Measurements from ENCODE around the gene HOXA13. TPM values are rescaled to one million over a fixed set of nuclear protein-coding genes. Genes with fewer than 3 reads are reported as not detected.

The HOXA13 gene
- total and polyA plus RNA-seq, 2 experiments from 2014 or later: not detected

DNA sequence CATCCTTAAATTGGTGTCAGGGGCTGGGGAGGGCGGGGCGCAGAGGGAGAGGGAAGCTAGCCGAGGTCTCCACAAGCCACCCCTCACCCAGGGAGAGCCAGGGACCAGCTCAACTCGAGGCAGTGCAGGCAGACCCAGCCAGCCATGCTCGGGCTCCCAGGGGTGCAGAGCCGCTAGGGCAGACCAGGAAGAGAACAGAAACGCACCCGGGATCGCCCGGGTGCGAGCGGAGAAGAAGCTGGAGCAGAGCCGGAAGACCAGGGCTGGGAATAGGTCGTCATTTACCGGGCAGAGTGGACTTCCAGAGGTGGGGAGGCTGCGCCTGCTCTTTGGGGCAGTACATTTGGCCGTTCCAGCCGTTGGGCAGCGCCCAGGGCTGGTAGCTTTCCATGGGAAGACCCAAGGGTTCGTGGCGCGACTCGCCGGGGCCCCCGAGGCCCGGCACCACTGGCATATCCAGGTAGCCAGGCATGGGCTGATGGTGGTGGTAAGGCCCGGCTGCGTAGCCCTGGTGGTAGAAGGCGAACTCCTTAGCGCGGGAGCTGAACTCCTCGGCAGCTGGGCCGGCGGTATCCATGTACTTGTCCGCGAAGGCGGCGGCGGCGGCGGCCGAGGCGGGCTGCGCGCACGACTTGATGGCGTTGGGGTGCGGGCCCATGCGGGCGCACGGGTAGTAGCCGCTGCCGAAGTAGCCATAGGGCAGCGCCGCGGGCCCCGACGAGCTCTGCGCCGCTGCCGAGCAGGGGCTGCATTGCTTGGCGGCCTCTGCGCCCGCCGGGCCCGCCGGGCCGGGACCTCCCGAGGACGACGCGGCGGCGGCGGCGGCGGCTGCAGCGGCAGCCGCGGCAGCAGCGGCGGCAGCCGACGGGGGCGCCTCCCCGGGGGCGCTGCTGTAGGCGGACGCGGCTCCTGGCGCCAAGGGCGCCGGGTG is 755 bp downstream of the HOXA13 start:
- peak; percentile 42 for ATAC-seq
- H3K4me2 ChIP-seq: peak overlapping the region; percentile 64
- H3K9me2 ChIP-seq (ENCODE audit: insufficient read depth): no peaks in the 10 kb centered on the region
- H3F3A ChIP-seq (replicated peaks; ENCODE audit: low read depth): peaks cover 35% of the 10 kb centered on the region
- Mint-ChIP-seq H3K36me3 (ENCODE audit: low read depth) (no peaks in the 10 kb centered on the region), H3K4me3 (peak overlapping the region; percentile 56; the same call in 2 of the 3 replicates), H3K9me3 (no peaks in the 10 kb centered on the region; the same call in 2 of the 3 replicates), H3K27me3 (ENCODE audit: insufficient read depth, low read depth, poor library complexity) (peaks cover 92% of the 10 kb centered on the region), H3K27ac (no peak overlapping the region), H3K4me1 (peaks cover 15% of the 10 kb centered on the region)
- H2AFZ ChIP-seq: 0 out of 2 replicates have a peak overlapping the region, but pooled peaks have one; percentile 56
- H3K27me3 ChIP-seq (ENCODE audit: insufficient read depth): peaks cover 98% of the 10 kb centered on the region
- DNase-seq (ENCODE audit: low spot score): peak; percentile 70
- H3K36me3 ChIP-seq (ENCODE audit: insufficient read depth): no peaks in the 10 kb centered on the region
- H3K4me3 ChIP-seq: peak overlapping the region; percentile 46
- no peak overlapping the region for H3K27ac ChIP-seq (ENCODE audit: low read depth)
- no peaks in the 10 kb centered on the region for H3K79me2 ChIP-seq (replicated peaks; ENCODE audit: insufficient read depth)
- H4K20me1 ChIP-seq (replicated peaks; ENCODE audit: insufficient read depth): peaks cover 44% of the 10 kb centered on the region
- H3K4me1 ChIP-seq (ENCODE audit: insufficient read depth): peaks cover 15% of the 10 kb centered on the region; the same call in 1 of the 2 replicates
- TF ChIP-seq NANOG (IDR thresholded peaks at IDR 0.05; ENCODE audit: borderline replicate concordance): no peak
- peak; percentile 98 for TF ChIP-seq EZH2 (IDR thresholded peaks at IDR 0.05; ENCODE audit: low read depth, unreplicated experiment)
- no peak for TF ChIP-seq CREB1 (CRISPR knock-in tag; IDR thresholded peaks at IDR 0.05; ENCODE audit: low read depth)
- TF ChIP-seq, protein P1, sequence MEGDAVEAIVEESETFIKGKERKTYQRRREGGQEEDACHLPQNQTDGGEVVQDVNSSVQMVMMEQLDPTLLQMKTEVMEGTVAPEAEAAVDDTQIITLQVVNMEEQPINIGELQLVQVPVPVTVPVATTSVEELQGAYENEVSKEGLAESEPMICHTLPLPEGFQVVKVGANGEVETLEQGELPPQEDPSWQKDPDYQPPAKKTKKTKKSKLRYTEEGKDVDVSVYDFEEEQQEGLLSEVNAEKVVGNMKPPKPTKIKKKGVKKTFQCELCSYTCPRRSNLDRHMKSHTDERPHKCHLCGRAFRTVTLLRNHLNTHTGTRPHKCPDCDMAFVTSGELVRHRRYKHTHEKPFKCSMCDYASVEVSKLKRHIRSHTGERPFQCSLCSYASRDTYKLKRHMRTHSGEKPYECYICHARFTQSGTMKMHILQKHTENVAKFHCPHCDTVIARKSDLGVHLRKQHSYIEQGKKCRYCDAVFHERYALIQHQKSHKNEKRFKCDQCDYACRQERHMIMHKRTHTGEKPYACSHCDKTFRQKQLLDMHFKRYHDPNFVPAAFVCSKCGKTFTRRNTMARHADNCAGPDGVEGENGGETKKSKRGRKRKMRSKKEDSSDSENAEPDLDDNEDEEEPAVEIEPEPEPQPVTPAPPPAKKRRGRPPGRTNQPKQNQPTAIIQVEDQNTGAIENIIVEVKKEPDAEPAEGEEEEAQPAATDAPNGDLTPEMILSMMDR (conservative IDR thresholded peaks at IDR 0.05; ENCODE audit: low read depth in 2 of 2): no peak
- TF ChIP-seq EZH2phosphoT487 (IDR thresholded peaks at IDR 0.05; ENCODE audit: unreplicated experiment): peak; percentile 100

DNA sequence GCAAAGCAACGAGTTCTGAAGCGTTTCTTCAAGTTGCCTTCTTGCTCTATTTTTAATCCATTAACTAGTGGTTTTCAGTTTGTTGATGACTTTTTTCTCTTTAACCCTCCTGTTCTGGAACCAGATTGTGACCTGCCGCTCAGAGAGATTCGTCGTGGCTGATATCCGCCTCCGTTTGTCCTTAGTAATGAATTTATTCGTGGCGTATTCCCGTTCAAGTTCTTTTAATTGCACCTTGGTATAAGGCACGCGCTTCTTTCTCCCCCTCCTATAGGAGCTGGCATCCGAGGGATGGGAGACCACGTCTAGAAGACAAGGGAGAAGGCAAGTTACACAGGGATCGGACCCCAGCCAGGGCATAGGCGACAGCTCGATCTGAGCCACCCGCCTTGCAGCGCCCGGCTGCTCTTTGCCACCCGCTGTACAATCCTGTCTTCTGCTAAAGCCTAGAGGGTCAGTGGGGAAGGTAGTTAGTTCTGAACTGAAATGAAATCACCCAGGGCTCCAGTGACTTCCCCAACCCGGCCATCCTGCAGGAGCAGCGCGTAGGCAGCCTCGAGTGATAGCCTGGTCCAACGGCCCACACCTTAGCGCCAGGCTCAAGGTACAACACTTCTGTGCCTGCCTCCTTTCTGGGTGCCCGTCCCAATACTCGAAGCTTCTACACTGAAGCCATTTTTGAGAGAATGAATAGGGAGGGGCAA is 1.6 kb downstream of the HOXA13 start:
- no peaks in the 10 kb centered on the region for H3K36me3 ChIP-seq (ENCODE audit: insufficient read depth)
- H3K9me3 Mint-ChIP-seq: no peaks in the 10 kb centered on the region; the same call in 2 of the 3 replicates
- H3F3A ChIP-seq (replicated peaks; ENCODE audit: low read depth): peaks cover 27% of the 10 kb centered on the region; the same call in 1 of the 2 replicates
- H3K4me1 ChIP-seq (ENCODE audit: insufficient read depth): peaks cover 21% of the 10 kb centered on the region
- H3K27ac ChIP-seq (ENCODE audit: low read depth): no peak overlapping the region
- peaks cover 42% of the 10 kb centered on the region for H4K20me1 ChIP-seq (replicated peaks; ENCODE audit: insufficient read depth)
- no peak overlapping the region for H2AFZ ChIP-seq
- no peak overlapping the region for H3K4me3 ChIP-seq
- H3K27me3 Mint-ChIP-seq (ENCODE audit: insufficient read depth, low read depth, poor library complexity): peaks cover 92% of the 10 kb centered on the region
- H3K4me1 Mint-ChIP-seq: peaks cover 19% of the 10 kb centered on the region
- H3K4me2 ChIP-seq: peak overlapping the region; percentile 64; the same call in 1 of the 2 replicates
- H3K36me3 Mint-ChIP-seq (ENCODE audit: low read depth): no peaks in the 10 kb centered on the region
- no peak overlapping the region for H3K27ac Mint-ChIP-seq
- H3K79me2 ChIP-seq (replicated peaks; ENCODE audit: insufficient read depth): no peaks in the 10 kb centered on the region
- no peaks in the 10 kb centered on the region for H3K9me2 ChIP-seq (ENCODE audit: insufficient read depth)
- H3K27me3 ChIP-seq (ENCODE audit: insufficient read depth): peaks cover 98% of the 10 kb centered on the region
- TF ChIP-seq EZH2 (IDR thresholded peaks at IDR 0.05; ENCODE audit: low read depth, unreplicated experiment) (peak; percentile 97), JUNB (IDR thresholded peaks at IDR 0.05; ENCODE audit: unreplicated experiment) (no peak), EZH2phosphoT487 (IDR thresholded peaks at IDR 0.05; ENCODE audit: unreplicated experiment) (peak; percentile 90), ZNF114 (CRISPR knock-in tag; IDR thresholded peaks at IDR 0.05) (no peak)
- ATAC-seq (peak; percentile 5; the same call in 1 of the 3 replicates), DNase-seq (ENCODE audit: low spot score) (no peak)
- H3K4me3 Mint-ChIP-seq: peak overlapping the region; percentile 13; the same call in 1 of the 3 replicates

Measured in GM23338 (cell line).